ENCODE data around the gene IRGM.
"Not testable (repeated sequence)": the region's sequence is repeated elsewhere in the genome, so short reads cannot be mapped to it uniquely, and the experiment has no call there.

The IRGM gene

GRCh38 chr5:150846308-150846653, at the start of gene IRGM:
TSS of gene IRGM (plus strand) at chr5:150846521. CDS start at chr5:150848124, 1,603 bp downstream.
- not testable (repeated sequence) for DNase-seq (ENCODE audit: low read depth in 2 of 2, low spot score in 1 of 2)

GRCh38 chr5:150797384-150797783, 48.9 kb upstream of the IRGM start:
- no peak for DNase-seq (ENCODE audit: low read depth in 2 of 2, low spot score in 1 of 2)

- DNase-seq (ENCODE audit: low read depth in 2 of 2, low spot score in 1 of 2) = no peak
Measured at GRCh38 chr5:150801117-150801927, 45.0 kb upstream of the IRGM start.

GRCh38 chr5:150804388-150804787, 41.9 kb upstream of the IRGM start:
- no peak for DNase-seq (ENCODE audit: low read depth in 2 of 2, low spot score in 1 of 2)

- no peak for DNase-seq (ENCODE audit: low read depth in 2 of 2, low spot score in 1 of 2)
Measured at GRCh38 chr5:150809363-150809762, 37.0 kb upstream of the IRGM start.

- no peak for DNase-seq (ENCODE audit: low read depth in 2 of 2, low spot score in 1 of 2)
Measured at GRCh38 chr5:150815010-150815409, 31.3 kb upstream of the IRGM start.

- DNase-seq (ENCODE audit: low read depth in 2 of 2, low spot score in 1 of 2) = no peak
Measured at GRCh38 chr5:150816946-150817345, 29.4 kb upstream of the IRGM start.

GRCh38 chr5:150829744-150830143, 16.6 kb upstream of the IRGM start:
- DNase-seq (ENCODE audit: low read depth in 2 of 2, low spot score in 1 of 2) = no peak

GRCh38 chr5:150831821-150832220, 14.5 kb upstream of the IRGM start:
- not testable (repeated sequence) for DNase-seq (ENCODE audit: low read depth in 2 of 2, low spot score in 1 of 2)

GRCh38 chr5:150836064-150836463, 10.3 kb upstream of the IRGM start:
- no peak for DNase-seq (ENCODE audit: low read depth in 2 of 2, low spot score in 1 of 2)

GRCh38 chr5:150836703-150837102, 9.6 kb upstream of the IRGM start:
- DNase-seq (ENCODE audit: low read depth in 2 of 2, low spot score in 1 of 2) = no peak

- DNase-seq (ENCODE audit: low read depth in 2 of 2, low spot score in 1 of 2) = not testable (repeated sequence)
Measured at GRCh38 chr5:150845185-150845859, 999 bp upstream of the IRGM start.

- DNase-seq (ENCODE audit: low read depth in 2 of 2, low spot score in 1 of 2) = peak in 1 of 2 donors; percentile 13
Measured at GRCh38 chr5:150846654-150847333, 473 bp downstream of the IRGM start.

GRCh38 chr5:150847334-150847695, 994 bp downstream of the IRGM start:
- no peak for DNase-seq (ENCODE audit: low read depth in 2 of 2, low spot score in 1 of 2)

GRCh38 chr5:150848271-150848670, 1.9 kb downstream of the IRGM start:
- DNase-seq (ENCODE audit: low read depth in 2 of 2, low spot score in 1 of 2) = no peak

- no peak for DNase-seq (ENCODE audit: low read depth in 2 of 2, low spot score in 1 of 2)
Measured at GRCh38 chr5:150851039-150851438, 4.7 kb downstream of the IRGM start.

- DNase-seq (ENCODE audit: low read depth in 2 of 2, low spot score in 1 of 2) = no peak
Measured at GRCh38 chr5:150853561-150853960, 7.2 kb downstream of the IRGM start.

GRCh38 chr5:150856700-150857099, 10.4 kb downstream of the IRGM start:
- not testable (repeated sequence) for DNase-seq (ENCODE audit: low read depth in 2 of 2, low spot score in 1 of 2)

GRCh38 chr5:150860246-150860821, 14.0 kb downstream of the IRGM start:
- DNase-seq (ENCODE audit: low read depth in 2 of 2, low spot score in 1 of 2) = no peak

- no peak for DNase-seq (ENCODE audit: low read depth in 2 of 2, low spot score in 1 of 2)
Measured at GRCh38 chr5:150862070-150862469, 15.7 kb downstream of the IRGM start.

- no peak for DNase-seq (ENCODE audit: low read depth in 2 of 2, low spot score in 1 of 2)
Measured at GRCh38 chr5:150879358-150879757, 33.0 kb downstream of the IRGM start.

Data from stimulated activated CD8-positive, alpha-beta memory T cell treated with anti-CD3 and anti-CD28 coated beads, Interleukin-4, amount 100 ng/mL, for 1 hour (primary cell).